ENCODE data around the gene CDC42BPG. TPM values are rescaled to one million over a fixed set of nuclear protein-coding genes. Genes with fewer than 3 reads are reported as not detected.

CDC42BPG gene
- total RNA-seq, 1 experiment from 2014 or later, result 30.1 TPM

DNA sequence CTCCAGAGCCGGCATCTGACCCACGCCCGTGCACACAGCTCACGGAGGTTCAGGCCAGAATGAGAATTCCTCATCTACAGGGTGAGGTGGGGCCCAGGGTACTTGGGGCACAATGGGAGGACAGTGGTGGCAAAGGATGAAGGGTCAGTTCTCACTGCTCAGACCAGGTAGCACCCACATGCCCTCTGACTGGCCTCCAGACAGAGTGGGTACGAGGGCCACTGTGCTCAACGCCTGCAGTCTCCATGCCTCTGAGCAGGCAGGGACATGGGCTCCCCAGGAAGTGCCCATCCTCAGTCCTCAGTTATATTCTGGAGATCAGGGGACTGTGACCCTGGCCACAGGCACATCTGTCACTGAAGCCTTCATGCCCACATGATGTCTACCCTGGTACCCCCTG lies 13.0 kb upstream of the CDC42BPG start (continued):
- TF ChIP-seq POLR2A (IDR thresholded peaks at IDR 0.05; ENCODE audit: borderline replicate concordance, extremely low read depth, insufficient read depth, insufficient read length) (no peak), ELF1 (IDR thresholded peaks at IDR 0.05; ENCODE audit: borderline replicate concordance, low read depth) (no peak), ZNF274 (IDR thresholded peaks at IDR 0.05; ENCODE audit: low read depth, low read length) (no peak), POLR2AphosphoS5 (IDR thresholded peaks at IDR 0.05; ENCODE audit: low read depth, low read length) (no peak), CEBPB (IDR thresholded peaks at IDR 0.05; ENCODE audit: low read depth) (no peak), CBX3 (IDR thresholded peaks at IDR 0.05; ENCODE audit: low read depth) (no peak), ZFX (IDR thresholded peaks at IDR 0.05) (no peak), SIN3A (IDR thresholded peaks at IDR 0.05; ENCODE audit: low read depth) (no peak)
- TF ChIP-seq, protein P1, sequence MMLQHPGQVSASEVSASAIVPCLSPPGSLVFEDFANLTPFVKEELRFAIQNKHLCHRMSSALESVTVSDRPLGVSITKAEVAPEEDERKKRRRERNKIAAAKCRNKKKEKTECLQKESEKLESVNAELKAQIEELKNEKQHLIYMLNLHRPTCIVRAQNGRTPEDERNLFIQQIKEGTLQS (IDR thresholded peaks at IDR 0.05), result no peak

DNA sequence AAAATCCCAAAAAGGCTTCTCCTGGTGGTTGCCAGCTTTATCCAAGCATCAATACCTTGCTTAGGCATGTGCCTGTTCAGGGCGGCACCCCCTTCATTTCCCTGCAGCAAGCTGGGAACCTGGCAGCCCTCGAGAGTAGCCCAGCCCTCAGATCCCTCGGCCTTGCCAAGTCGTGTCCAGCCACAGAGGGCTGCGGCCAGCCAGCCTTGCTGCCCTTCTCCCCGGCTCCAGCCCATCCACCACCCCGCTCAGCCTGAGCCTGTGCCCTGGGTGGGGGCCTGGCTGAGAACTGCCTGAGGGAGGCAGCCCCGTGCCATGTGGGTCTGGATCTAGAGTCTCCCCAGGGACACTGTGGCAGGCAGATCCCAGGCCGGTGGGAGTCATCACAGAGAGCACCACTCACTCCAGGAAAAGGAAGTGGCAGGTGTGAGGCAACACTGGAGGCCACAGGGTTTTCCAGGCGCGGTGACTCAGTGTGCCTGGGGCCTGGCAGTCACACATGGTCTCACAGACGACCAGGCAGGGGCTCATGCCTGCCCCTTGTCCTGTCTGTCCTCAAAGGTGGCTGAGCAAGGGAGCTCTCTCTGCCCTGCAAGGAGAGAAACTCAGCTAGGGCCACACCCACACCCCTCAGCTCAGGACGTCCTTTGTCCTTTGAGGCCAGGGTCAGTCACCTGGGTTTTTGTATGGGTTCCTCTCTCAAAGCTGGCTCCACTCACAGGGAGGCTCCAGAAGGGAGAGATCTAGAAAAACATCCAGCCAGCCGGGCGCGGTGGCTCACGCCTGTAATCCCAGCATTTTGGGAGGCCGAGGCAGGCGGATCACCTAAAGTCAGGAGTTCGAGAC lies 12.2 kb upstream of the CDC42BPG start:
- no TSS peak for BruUV-seq (replicated peaks)
- DNase-seq (ENCODE audit: low read depth, low spot score) (peak; percentile 80), ATAC-seq (peak; percentile 68)
- peak overlapping the region; percentile 65 for H3K9ac ChIP-seq (ENCODE audit: low read length)
- no peak overlapping the region for H2AFZ ChIP-seq (ENCODE audit: low read depth, low read length, poor library complexity, severe bottlenecking)
- peak overlapping the region; percentile 5 to 31; a peak in 2 of 4 replicates for H3K4me3 ChIP-seq (replicated peaks in 1 of 2; ENCODE audit: low read depth in 1 of 2, low read length in 2 of 2)
- no peaks in the 10 kb centered on the region for H3K9me2 ChIP-seq (ENCODE audit: insufficient read depth)
- intact Hi-C loops (cut with micrococcal nuclease), result no loop called here
- TF ChIP-seq POLR2AphosphoS5 (IDR thresholded peaks at IDR 0.05; ENCODE audit: low read depth, low read length) (peak; percentile 64; the same call in 1 of the 2 replicates), YY1 (IDR thresholded peaks at IDR 0.05; ENCODE audit: extremely low read depth, insufficient replicate concordance, low read depth, low read length) (peak; percentile 59), ZFX (IDR thresholded peaks at IDR 0.05) (peak; percentile 48; the same call in 1 of the 2 replicates), EZH2phosphoT487 (IDR thresholded peaks at IDR 0.05; ENCODE audit: borderline replicate concordance) (no peak), ELF1 (IDR thresholded peaks at IDR 0.05; ENCODE audit: borderline replicate concordance, low read depth) (no peak), SIN3A (IDR thresholded peaks at IDR 0.05; ENCODE audit: low read depth) (no peak), SRF (IDR thresholded peaks at IDR 0.05; ENCODE audit: low read depth) (no peak), TCF7L2 (IDR thresholded peaks at IDR 0.05; ENCODE audit: borderline replicate concordance, extremely low read depth, insufficient read depth, insufficient read length) (peak; percentile 66), EZH2 (IDR thresholded peaks at IDR 0.05) (no peak)
- no peaks in the 10 kb centered on the region for H3K9me3 ChIP-seq (ENCODE audit: control insufficient read depth in 1 of 2, insufficient read depth in 1 of 2, low read depth in 1 of 2, low read length in 2 of 2)
- RAD21 ChIA-PET (ENCODE audit: low non-redundant PET in 1 of 2, low total read pairs in 2 of 2, uncharacterized antibody in 2 of 2, unreplicated experiment in 2 of 2), result no interaction called here
- peak overlapping the region; percentile 82 for H3K4me2 ChIP-seq (ENCODE audit: low read length)
- H3K4me1 ChIP-seq (ENCODE audit: control insufficient read depth in 1 of 2, insufficient read depth in 2 of 2, low read length in 2 of 2), result peaks cover 57 to 81% of the 10 kb centered on the region in 2 experiments
- POLR2A ChIA-PET, result interaction anchor here (0.9 to 9.0 kb wide), 7 partner anchors 8 to 406 kb away, joined by 3 to 56 read pairs (median 4); partner anchors contain the start of genes EHD1, POLA2 and SF1
- CTCF ChIA-PET, result interaction anchor here (1.2 to 3.1 kb wide), 2 partner anchors 9 to 31 kb away, joined by 3 to 17 read pairs; no protein-coding TSS in a partner anchor
- H3K79me2 ChIP-seq (ENCODE audit: insufficient read depth, low read length), result peaks cover 51% of the 10 kb centered on the region
- H4K20me1 ChIP-seq (ENCODE audit: insufficient read depth), result no peaks in the 10 kb centered on the region
- peaks cover 3 to 35% of the 10 kb centered on the region in 2 experiments; a peak in 2 of 4 replicates for H3K36me3 ChIP-seq (ENCODE audit: control insufficient read depth in 1 of 2, insufficient read depth in 2 of 2, low read length in 2 of 2)
- H3K27me3 ChIP-seq (ENCODE audit: insufficient read depth, low read length), result no peaks in the 10 kb centered on the region
- H3K27ac ChIP-seq (ENCODE audit: low read depth, low read length), result peak overlapping the region; percentile 99
